Right ventricle myocardium superior (tissue), 1 donor: Measurements from ENCODE around the gene ANKRA2. TPM values are rescaled to one million over a fixed set of nuclear protein-coding genes. Genes with fewer than 3 reads are reported as not detected.

ENCODE experiments used
- ATAC-seq: fragments of 200-7000 bp; cut with Tn5 transposase; one replicate; pipeline ENCODE4 v1.9.1; 2020; ENCODE audit warnings: mild to moderate bottlenecking; ENCODE audit not compliant: poor library complexity
- DNase-seq: peaks from one replicate; pipeline ENCODE4 v3.0.0-alpha.2; 2020
- intact Hi-C: fragments of 100-400 bp; cut with DNase I; formaldehyde crosslinking; loops from one replicate; pipeline ENCODE4 v1.11.2; 2022
- long read RNA-seq: library from polyadenylated mRNA; unstranded; transcript quantifications from one replicate; pipeline ENCODE4 v2.0.0, GENCODE V29; 2021
- total RNA-seq: library from RNA; stranded (reverse); fragmentation: NEBNext Ultra II Directional; extraction: Animal tissue kit (Norgen Biotek cat#: 25700); gene quantifications from one replicate; pipeline ENCODE4 v1.2.1, GENCODE V29; 2021
- donor health status: DM: no; HTN: yes; CAD: no; lungs with severe emphysema.

Gene ANKRA2
- 12.7 TPM for total RNA-seq
- long read RNA-seq, transcript ANKRA2-201 (9 exons, 2,063 nt): major isoform, 24 of 31 reads
- long read RNA-seq, partial matches to known transcripts: 0 of 31 reads
- long read RNA-seq, other reads (novel, unspliced or antisense): 6 of 31 reads

GRCh38 chr5:73565139-73565968 lies at the start of gene ANKRA2, which contains the start of gene UTP15:
Gene ANKRA2, minus strand, starts transcription at chr5:73565639. Its CDS starts 2,758 bp downstream, at chr5:73562881.
Gene UTP15, plus strand, starts transcription at chr5:73565743. Its CDS starts 1,602 bp downstream, at chr5:73567345.
- peak; percentile 100 for ATAC-seq
- intact Hi-C loops: no loop called here
- DNase-seq: peak; percentile 100

GRCh38 chr5:73615085-73615484 lies 49.6 kb upstream of the ANKRA2 start:
- ATAC-seq (no peak), DNase-seq (no peak)
- intact Hi-C loops: no loop called here

- intact Hi-C loops: no loop called here
- ATAC-seq: no peak
- no peak for DNase-seq
These were observed 47.4 kb upstream of the ANKRA2 start for GRCh38 chr5:73612799-73613198.

- DNase-seq: no peak
- ATAC-seq: no peak
- intact Hi-C loops: no loop called here
These were observed 41.8 kb upstream of the ANKRA2 start for GRCh38 chr5:73607228-73607627.

- ATAC-seq (no peak), DNase-seq (no peak)
- intact Hi-C loops: no loop called here
These were observed 40.8 kb upstream of the ANKRA2 start for GRCh38 chr5:73606206-73606753.

- DNase-seq (no peak), ATAC-seq (no peak)
- intact Hi-C loops: no loop called here
These were observed 40.0 kb upstream of the ANKRA2 start for GRCh38 chr5:73605223-73606087.

GRCh38 chr5:73603998-73604397 lies 38.6 kb upstream of the ANKRA2 start:
- ATAC-seq (no peak), DNase-seq (no peak)
- intact Hi-C loops: no loop called here

- ATAC-seq: no peak
- intact Hi-C loops: no loop called here
- no peak for DNase-seq
These were observed 33.9 kb upstream of the ANKRA2 start for GRCh38 chr5:73599380-73599779.

- intact Hi-C loops: no loop called here
- ATAC-seq (no peak), DNase-seq (no peak)
These were observed 31.4 kb upstream of the ANKRA2 start for GRCh38 chr5:73596705-73597328.

GRCh38 chr5:73592551-73592950 lies 27.1 kb upstream of the ANKRA2 start:
- DNase-seq (no peak), ATAC-seq (no peak)
- intact Hi-C loops: loop anchor here (5.0 kb wide), 1 partner anchor 100 kb away; no protein-coding TSS in a partner anchor

- intact Hi-C loops: loop anchor here (2.0 to 5.0 kb wide), 2 partner anchors 100 to 201 kb away; no protein-coding TSS in a partner anchor
- DNase-seq (no peak), ATAC-seq (no peak)
These were observed 26.5 kb upstream of the ANKRA2 start for GRCh38 chr5:73591698-73592501.

- ATAC-seq: peak; percentile 81
- no peak for DNase-seq
- intact Hi-C loops: loop anchor here (2.0 to 5.0 kb wide), 2 partner anchors 101 to 202 kb away; no protein-coding TSS in a partner anchor
These were observed 25.8 kb upstream of the ANKRA2 start for GRCh38 chr5:73591102-73591695.

GRCh38 chr5:73587923-73588322 lies 22.5 kb upstream of the ANKRA2 start:
- DNase-seq: no peak
- intact Hi-C loops: no loop called here
- ATAC-seq: no peak

GRCh38 chr5:73582285-73583145 lies 17.1 kb upstream of the ANKRA2 start:
- intact Hi-C loops: no loop called here
- no peak for ATAC-seq

GRCh38 chr5:73565969-73566547 lies 619 bp upstream of the ANKRA2 start:
- ATAC-seq: no peak
- no peak for DNase-seq
- intact Hi-C loops: no loop called here

More at GRCh38 chr5:73582285-73583145, 17.1 kb upstream of the ANKRA2 start:
- DNase-seq: no peak

GRCh38 chr5:73564675-73565074 lies 764 bp downstream of the ANKRA2 start:
- no peak for DNase-seq
- intact Hi-C loops: no loop called here
- peak; percentile 9 for ATAC-seq
